ENCODE measurements around the gene USP24.

GRCh38 chr1:55089683-55090082 is 125.5 kb downstream of the USP24 start:
- TF ChIP-seq POLR2AphosphoS5 (IDR thresholded peaks at IDR 0.05; ENCODE audit: low read depth, low read length) (no peak), TAF1 (IDR thresholded peaks at IDR 0.05; ENCODE audit: borderline replicate concordance, low read depth, low read length) (no peak)
